ENCODE results near the gene RAP1GAP2.

- TF ChIP-seq, protein P1, sequence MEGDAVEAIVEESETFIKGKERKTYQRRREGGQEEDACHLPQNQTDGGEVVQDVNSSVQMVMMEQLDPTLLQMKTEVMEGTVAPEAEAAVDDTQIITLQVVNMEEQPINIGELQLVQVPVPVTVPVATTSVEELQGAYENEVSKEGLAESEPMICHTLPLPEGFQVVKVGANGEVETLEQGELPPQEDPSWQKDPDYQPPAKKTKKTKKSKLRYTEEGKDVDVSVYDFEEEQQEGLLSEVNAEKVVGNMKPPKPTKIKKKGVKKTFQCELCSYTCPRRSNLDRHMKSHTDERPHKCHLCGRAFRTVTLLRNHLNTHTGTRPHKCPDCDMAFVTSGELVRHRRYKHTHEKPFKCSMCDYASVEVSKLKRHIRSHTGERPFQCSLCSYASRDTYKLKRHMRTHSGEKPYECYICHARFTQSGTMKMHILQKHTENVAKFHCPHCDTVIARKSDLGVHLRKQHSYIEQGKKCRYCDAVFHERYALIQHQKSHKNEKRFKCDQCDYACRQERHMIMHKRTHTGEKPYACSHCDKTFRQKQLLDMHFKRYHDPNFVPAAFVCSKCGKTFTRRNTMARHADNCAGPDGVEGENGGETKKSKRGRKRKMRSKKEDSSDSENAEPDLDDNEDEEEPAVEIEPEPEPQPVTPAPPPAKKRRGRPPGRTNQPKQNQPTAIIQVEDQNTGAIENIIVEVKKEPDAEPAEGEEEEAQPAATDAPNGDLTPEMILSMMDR (IDR thresholded peaks at IDR 0.05), result no peak
- no peak for TF ChIP-seq POLR2A (IDR thresholded peaks at IDR 0.05)
Observed at GRCh38 chr17:3039736-3040135, 243.5 kb downstream of the RAP1GAP2 start.

Data from uterus (tissue), 2 donors.